Medulla oblongata (tissue), 1 donor: ENCODE measurements around the gene THSD7A.

Source experiments
- DNase-seq: peaks from one replicate; pipeline ENCODE4 v3.0.0-alpha.2; 2015; ENCODE audit errors: extremely low spot score

Gene THSD7A

GRCh38 chr7:11415101-11415500 is 416.9 kb downstream of the THSD7A start:
- DNase-seq: no peak

- DNase-seq: no peak
Measured at GRCh38 chr7:11413901-11414300, 418.1 kb downstream of the THSD7A start.

- DNase-seq: no peak
Measured at GRCh38 chr7:11412036-11412435, 420.0 kb downstream of the THSD7A start.

- no peak for DNase-seq
Measured at GRCh38 chr7:11410656-11411644, 421.0 kb downstream of the THSD7A start.

DNA sequence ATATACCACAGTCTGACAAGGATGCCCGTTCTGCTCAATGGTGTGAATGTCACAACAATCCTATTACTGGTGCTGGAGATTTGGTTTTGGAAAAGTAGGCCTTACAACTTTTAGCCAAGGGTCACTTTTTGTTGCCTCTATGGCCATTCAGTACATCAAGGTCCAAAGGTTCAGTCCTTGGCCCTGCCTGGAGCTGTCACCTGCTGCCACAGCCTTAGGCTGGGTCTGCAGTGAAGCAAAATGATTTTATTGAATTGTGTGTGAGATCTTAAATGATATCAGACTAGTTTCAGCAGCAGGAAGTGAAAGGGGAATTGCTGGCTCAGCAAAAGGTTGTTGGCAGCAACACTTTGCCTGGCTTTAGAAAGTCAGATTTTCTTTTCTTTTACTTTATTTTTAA is 427.6 kb downstream of the THSD7A start:
- DNase-seq: no peak

DNA sequence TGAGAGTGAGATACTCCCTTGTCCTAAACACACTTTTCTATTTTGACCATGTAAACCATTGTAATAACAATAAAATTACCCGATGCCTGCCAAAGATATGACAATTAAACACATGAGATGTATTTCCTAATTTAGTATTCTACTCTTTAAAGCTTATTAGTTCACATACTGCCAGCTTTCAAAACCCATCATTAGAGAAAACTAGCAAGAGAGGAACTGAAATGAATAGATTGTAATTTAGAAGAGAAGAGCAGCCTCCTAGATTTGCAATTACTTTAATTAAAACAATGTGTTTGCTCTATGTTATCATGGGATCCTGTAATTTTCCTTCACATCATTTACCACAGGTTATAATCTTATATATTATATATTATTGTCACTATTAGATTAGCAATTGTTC is 428.2 kb downstream of the THSD7A start:
- no peak for DNase-seq

DNA sequence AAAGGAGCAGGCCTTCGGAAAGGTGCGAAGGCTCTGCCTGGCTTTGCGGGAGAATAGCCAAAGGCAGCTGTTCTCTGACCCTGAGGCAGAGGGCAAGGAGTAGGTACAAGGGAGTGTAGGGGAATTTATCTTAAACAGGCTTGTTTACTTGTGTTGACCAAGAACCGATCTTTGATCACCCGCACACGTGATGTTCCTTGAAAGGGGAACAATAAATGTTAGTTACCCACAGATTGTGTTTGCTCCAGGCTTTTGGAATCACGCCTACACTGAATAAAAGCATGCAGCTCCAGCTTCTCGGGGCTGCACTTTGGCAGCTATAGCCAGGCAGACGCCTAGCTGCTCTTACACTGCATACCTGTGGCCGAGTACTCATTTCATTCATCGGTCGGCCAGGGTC is 437.6 kb downstream of the THSD7A start:
- DNase-seq: no peak

GRCh38 chr7:11379641-11380040 is 452.4 kb downstream of the THSD7A start:
- no peak for DNase-seq

- no peak for DNase-seq
Measured at GRCh38 chr7:11376529-11376928, 455.5 kb downstream of the THSD7A start.

DNA sequence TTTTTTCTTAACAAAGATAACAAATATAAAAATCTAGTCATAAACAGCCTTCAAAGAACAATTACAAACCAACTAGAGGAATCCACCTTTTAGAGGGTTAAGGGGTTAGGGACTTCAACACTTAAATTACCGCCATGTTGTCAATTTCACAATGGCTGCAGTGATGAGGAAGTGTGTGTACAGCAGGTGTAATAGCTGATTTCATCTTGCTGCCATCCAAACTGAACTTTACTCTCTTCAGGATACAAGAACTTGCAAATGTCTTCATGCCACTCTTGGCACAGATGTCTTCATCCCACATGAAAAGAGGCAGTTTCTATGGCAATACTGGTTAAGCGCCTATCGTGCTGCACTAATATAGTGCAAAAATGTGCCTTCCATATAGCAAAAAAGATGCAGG is 457.4 kb downstream of the THSD7A start:
- no peak for DNase-seq

- DNase-seq: no peak
Measured at GRCh38 chr7:11373546-11374142, 458.4 kb downstream of the THSD7A start.

GRCh38 chr7:11369696-11370095 is 462.3 kb downstream of the THSD7A start:
- DNase-seq: no peak

DNA sequence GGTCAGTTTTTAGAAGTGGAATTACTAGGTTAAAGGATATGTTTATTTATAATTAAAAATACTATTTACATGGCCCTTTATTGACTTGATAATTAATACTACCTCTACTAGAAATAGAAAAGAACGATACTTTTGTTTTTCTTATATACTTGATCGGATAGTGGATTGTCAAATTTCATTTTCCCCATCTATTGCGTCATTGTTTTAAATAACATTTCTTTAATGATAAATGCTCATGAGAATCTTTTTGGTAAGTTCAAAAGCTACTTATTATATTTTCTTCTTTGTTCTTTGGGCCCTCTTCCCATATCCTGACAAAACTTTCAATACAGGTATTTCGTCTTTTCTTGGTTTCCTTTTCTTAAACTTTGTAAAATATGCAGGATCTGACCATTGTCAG is 465.9 kb downstream of the THSD7A start:
- DNase-seq: no peak

GRCh38 chr7:11358637-11359036 is 473.4 kb downstream of the THSD7A start:
- no peak for DNase-seq

DNA sequence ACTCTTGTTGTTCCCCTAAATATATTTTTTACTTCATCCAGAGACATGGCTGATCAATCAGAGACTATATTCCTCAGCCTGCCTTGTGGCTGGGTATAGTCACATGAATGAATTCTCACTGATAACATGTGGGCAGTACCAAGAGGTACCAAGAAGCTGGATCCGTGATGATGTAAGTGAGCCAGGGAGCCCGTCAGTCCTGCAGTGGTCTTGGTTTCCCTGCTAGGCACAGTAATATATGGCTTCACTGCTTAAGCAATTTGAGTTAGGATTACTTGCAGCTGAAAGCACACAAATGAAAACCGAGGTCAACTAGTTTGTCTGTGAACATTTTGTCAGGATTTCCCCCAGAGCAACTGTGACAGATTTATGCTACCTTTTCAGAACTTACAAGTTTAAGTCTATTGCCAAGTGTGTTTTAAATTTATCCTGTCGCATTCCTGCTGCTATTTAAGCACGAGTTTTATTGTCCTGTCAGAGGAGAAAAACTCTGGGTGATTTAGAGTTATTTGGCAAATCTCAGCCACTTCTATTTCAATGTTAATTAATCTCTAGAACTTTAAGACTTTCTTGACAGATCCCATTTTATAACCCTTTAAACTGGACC is 476.5 kb downstream of the THSD7A start:
- DNase-seq: no peak

GRCh38 chr7:11346302-11346701 is 485.7 kb downstream of the THSD7A start:
- DNase-seq: no peak

GRCh38 chr7:11345621-11346020 is 486.4 kb downstream of the THSD7A start:
- DNase-seq: no peak

DNA sequence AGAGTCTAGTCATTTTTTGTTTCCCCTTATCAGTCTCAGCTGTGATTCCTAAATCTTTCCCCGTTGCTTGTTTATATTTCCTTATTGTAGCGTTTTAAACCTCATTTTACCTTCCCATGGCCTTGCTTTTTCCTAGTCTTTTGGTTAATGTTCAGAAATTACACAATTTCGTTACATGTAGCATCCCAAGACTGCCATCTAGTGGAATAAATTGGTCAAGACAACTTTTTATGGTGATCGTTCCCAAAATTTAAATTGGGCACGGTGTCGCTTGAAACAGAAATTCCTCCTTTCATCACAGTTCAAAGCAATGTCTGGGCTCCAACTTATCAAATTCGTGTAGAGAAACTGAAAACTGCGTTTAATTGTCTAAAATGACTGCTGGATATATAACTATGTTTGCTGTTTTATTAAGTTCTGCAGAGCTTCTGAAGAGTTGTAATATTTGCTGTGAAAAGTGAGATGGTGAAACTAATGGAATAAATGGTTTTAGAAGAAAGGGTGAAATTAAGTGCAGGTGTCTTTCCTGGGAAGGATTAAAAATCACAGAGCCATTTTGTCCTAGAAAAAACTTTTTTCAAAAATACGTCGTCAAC is 488.1 kb downstream of the THSD7A start:
- DNase-seq: peak; percentile 72

- no peak for DNase-seq
Measured at GRCh38 chr7:11343136-11343535, 488.9 kb downstream of the THSD7A start.

DNA sequence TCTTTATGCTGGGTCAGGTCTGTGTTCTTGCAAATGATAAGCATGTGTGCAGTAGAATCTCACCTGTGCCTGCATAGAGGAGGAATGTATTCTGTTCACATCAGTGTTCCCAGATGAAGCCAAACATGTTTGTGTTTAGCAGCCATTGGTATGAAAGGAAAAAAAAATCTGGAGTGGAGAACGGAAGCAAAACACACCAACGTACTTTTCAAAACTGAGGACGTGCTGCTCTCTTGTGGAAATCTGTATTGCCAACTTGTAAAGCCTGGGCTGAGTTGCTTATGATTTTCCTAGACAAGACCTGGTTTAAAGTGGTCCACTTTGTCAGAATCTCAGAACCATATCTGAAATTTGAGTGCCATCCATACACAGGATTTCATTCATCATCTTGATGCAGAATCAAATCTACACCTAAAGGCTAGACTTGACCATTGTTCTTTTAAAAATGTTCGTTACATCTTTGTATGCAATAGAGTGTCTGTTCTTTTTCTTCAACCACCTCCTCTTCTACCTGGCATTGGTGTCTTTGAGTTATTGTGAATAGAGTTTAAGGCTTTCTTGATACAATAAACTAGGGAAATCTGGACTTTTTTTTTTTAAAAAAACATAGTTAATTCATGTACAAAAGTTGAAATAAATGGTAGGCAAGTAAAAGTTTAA is 490.6 kb downstream of the THSD7A start:
- peak; percentile 63 for DNase-seq

DNA sequence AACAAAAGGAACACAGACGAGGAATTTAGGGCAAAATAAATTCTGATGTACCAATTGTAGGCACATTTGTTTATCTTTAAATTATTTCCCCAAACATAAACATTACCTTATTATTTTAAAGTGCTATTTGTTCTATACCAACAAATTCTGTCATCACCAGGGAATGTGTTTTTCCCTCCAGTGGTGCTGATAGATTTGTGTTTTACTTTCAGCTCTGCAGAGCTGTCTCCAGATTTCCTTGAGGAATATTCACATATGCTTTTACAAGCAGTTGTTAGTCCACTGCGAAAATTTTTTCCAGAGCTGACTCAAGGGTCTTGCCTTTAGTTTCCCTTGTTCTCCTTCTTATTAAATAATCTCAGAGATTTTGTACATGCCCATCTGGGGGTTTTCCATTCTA is 495.6 kb downstream of the THSD7A start:
- DNase-seq: no peak

DNA sequence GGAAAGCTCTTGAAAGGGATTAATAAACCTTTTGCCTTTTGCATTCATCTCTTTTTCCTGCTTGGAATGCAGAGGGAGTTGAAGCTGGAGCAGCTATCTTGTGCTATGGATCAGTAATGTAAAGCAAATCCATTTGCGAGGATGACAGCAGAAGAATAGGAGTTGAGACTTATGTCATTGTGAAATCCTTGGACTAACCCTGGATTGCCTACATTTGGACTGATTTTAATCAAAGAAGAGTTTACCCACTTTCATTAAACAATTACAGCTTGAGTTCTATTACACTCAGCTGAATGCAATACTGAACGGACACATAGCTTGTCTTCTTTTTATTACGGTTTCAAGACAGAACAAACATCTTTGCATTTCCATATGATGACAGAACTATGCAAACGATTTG is 496.1 kb downstream of the THSD7A start:
- DNase-seq: no peak
